K562 (cell line): Measurements from ENCODE around the gene TBC1D16. TPM values are rescaled to one million over a fixed set of nuclear protein-coding genes. Genes with fewer than 3 reads are reported as not detected.

ENCODE experiments used
- ATAC-seq: fragments of 200-7000 bp; cut with Tn5 transposase; 3 replicates; pipeline ENCODE4 v1.9.1; 2020; ENCODE audit warnings: moderate library complexity
- BruUV-seq: library from RNA; stranded (reverse); fragments of 400-500 nt; replicated peaks from 2 replicates; lab custom pipeline; 2021; lab: Mats Ljungman, UMichigan
- CTCF ChIA-PET: fragments of 300-600 bp; formaldehyde crosslinking; extraction: SDS; loops from one replicate; lab custom pipeline; 2021; ENCODE audit warnings: low intra/inter-chr PET ratio; lab: Yijun Ruan, JAX
- POLR2A ChIA-PET: fragments of 300-600, 350-650 bp; sonication (Branson Sonifier 250); formaldehyde crosslinking; extraction: SDS; loops from one replicate; lab custom pipeline; 2021; ENCODE audit warnings: antibody characterized with exemption, inconsistent platforms; lab: Yijun Ruan, JAX
- DNase-seq, 4 experiments: peaks; one replicate each; pipeline versions ENCODE4 v3.0.0 to v3.0.0-alpha.2; 2011 to 2018; ENCODE audit warnings: low spot score in 3 of 4, mixed read lengths in 3 of 4; ENCODE audit errors: extremely low read depth in 1 of 4
- FAIRE-seq: peaks from 2 replicates; lab custom pipeline; 2011; peaks lifted over from hg19 to GRCh38; lab: Jason Lieb, UNC
- H2AFZ ChIP-seq: 2 replicates; pipeline ENCODE4 v1.6.0; 2011; ENCODE audit warnings: low read depth, low read length, control low read depth, inconsistent platforms
- H3K27ac ChIP-seq: fragments of 200-600 bp; 3 replicates; pipeline ENCODE4 v1.8.0; 2011; ENCODE audit warnings: low read depth, mild to moderate bottlenecking, control low read depth, inconsistent platforms, low read length, moderate library complexity, mixed read lengths; ENCODE audit errors: extremely low read depth
- H3K27me3 ChIP-seq, 2 experiments: fragments of 300-600 bp in 1 of 2; 2 replicates in 1 of 2; 3 replicates in 1 of 2; pipeline versions ENCODE4 v1.6.0 to v1.8.0; 2011; ENCODE audit warnings: inconsistent platforms in 2 of 2, low read length in 2 of 2, mild to moderate bottlenecking in 1 of 2, mixed read lengths in 1 of 2, moderate library complexity in 1 of 2; ENCODE audit not compliant: control insufficient read depth in 2 of 2, insufficient read depth in 2 of 2
- H3K36me3 ChIP-seq: fragments of 300-600 bp; 3 replicates; pipeline ENCODE4 v1.8.0; 2011; ENCODE audit warnings: mild to moderate bottlenecking, low read length, inconsistent platforms; ENCODE audit not compliant: control insufficient read depth, insufficient read depth
- H3K4me1 ChIP-seq, 2 experiments: fragments of 200-600 bp in 1 of 2; replicated peaks in 1 of 2; 2 replicates in 1 of 2; 3 replicates in 1 of 2; pipeline versions ENCODE4 v1.5.1 to v1.8.0; 2011; ENCODE audit warnings: inconsistent platforms in 2 of 2, low read length in 2 of 2, mild to moderate bottlenecking in 1 of 2, mixed read lengths in 1 of 2, moderate library complexity in 1 of 2; ENCODE audit not compliant: control insufficient read depth in 2 of 2, insufficient read depth in 2 of 2
- H3K4me2 ChIP-seq: 2 replicates; pipeline ENCODE4 v1.6.1; 2011; ENCODE audit warnings: low read length, control low read depth, inconsistent platforms, mixed read lengths; ENCODE audit not compliant: insufficient read depth
- H3K4me3 ChIP-seq: fragments of 200-600 bp; sonication (generic), shearing (Covaris generic); 2 replicates; pipeline ENCODE4 v1.5.1; 2016; ENCODE audit warnings: control low read depth, inconsistent platforms
- H3K79me2 ChIP-seq: fragments of 200-600 bp; 3 replicates; pipeline ENCODE4 v1.8.0; 2011; ENCODE audit warnings: low read length, inconsistent platforms; ENCODE audit not compliant: control insufficient read depth, insufficient read depth
- H3K9ac ChIP-seq, 2 experiments: 2 replicates each; pipeline versions ENCODE4 v1.6.0 to v1.6.1; 2011; ENCODE audit warnings: low read depth in 2 of 2, low read length in 2 of 2, control low read depth in 1 of 2, inconsistent platforms in 1 of 2, mild to moderate bottlenecking in 1 of 2, mixed read lengths in 1 of 2; ENCODE audit not compliant: insufficient read depth in 1 of 2
- H3K9me1 ChIP-seq: one replicate; pipeline ENCODE4 v1.6.0; 2011; ENCODE audit warnings: inconsistent platforms, mild to moderate bottlenecking, low read length, moderate library complexity; ENCODE audit not compliant: control insufficient read depth, insufficient read depth
- H3K9me3 ChIP-seq: replicated peaks from 2 replicates; pipeline ENCODE4 v1.5.1; 2011; ENCODE audit warnings: low read depth, low read length, inconsistent platforms; ENCODE audit not compliant: control insufficient read depth, insufficient read depth
- H4K20me1 ChIP-seq: replicated peaks from 2 replicates; pipeline ENCODE4 v1.6.1; 2011; ENCODE audit warnings: low read length, inconsistent platforms, mixed read lengths; ENCODE audit not compliant: control insufficient read depth, insufficient read depth
- CHCHD3 ChIP-seq: fragments of 250-450 bp; sonication (Bioruptor Pico); IDR thresholded peaks from 2 replicates; pipeline ENCODE4 v2.1.2; 2022; ENCODE audit warnings: mild to moderate bottlenecking
- ETV5 ChIP-seq: sonication (generic); formaldehyde crosslinking; IDR thresholded peaks from 2 replicates; pipeline ENCODE4 v1.4.0; 2020; ENCODE audit warnings: low read depth, mild to moderate bottlenecking, missing genetic modification reagents
- FOXK1 ChIP-seq: sonication (generic); formaldehyde crosslinking; IDR thresholded peaks from 2 replicates; pipeline ENCODE4 v1.8.0; 2022; ENCODE audit warnings: missing genetic modification reagents, mild to moderate bottlenecking, borderline replicate concordance
- GMEB1 ChIP-seq: fragments of 250-450 bp; sonication (Bioruptor Pico); IDR thresholded peaks from 2 replicates; pipeline ENCODE4 v1.4.0; 2020; ENCODE audit warnings: mild to moderate bottlenecking
- HDAC1 ChIP-seq, 2 experiments: fragments of 450-650 bp; IDR thresholded peaks; 2 replicates each; pipeline ENCODE4 v1.6.1; 2016 to 2017; ENCODE audit warnings: inconsistent platforms in 1 of 2, mild to moderate bottlenecking in 1 of 2, moderate library complexity in 1 of 2
- HDGF ChIP-seq: fragments of 450-650 bp; IDR thresholded peaks from 2 replicates; pipeline ENCODE4 v1.6.1; 2016
- NR2C2 ChIP-seq, 2 experiments: fragments of 200-800 bp in 1 of 2; sonication (Bioruptor generic) in 1 of 2; sonication (generic) in 1 of 2; formaldehyde crosslinking in 1 of 2; IDR thresholded peaks; 2 replicates each; pipeline versions ENCODE4 v1.6.1 to v1.8.0; 2016 to 2022; ENCODE audit warnings: mild to moderate bottlenecking in 1 of 2, missing compliant biosample characterization in 1 of 2, missing genetic modification characterization in 1 of 2, missing genetic modification reagents in 1 of 2
- SMARCC2 ChIP-seq: fragments of 450-650 bp; IDR thresholded peaks from 2 replicates; pipeline ENCODE4 v1.6.1; 2017; ENCODE audit warnings: antibody characterized with exemption, moderate library complexity, mild to moderate bottlenecking, low read depth
- ZKSCAN1 ChIP-seq: fragments of 150-350 bp; IDR thresholded peaks from 2 replicates; pipeline ENCODE4 v1.6.1; 2016; ENCODE audit warnings: low read depth, low read length
- ZNF311 ChIP-seq: fragments of 250-450 bp; sonication (Bioruptor Pico); IDR thresholded peaks from 2 replicates; pipeline ENCODE4 v1.4.0; 2020; ENCODE audit warnings: mild to moderate bottlenecking, moderate library complexity
- ZNF77 ChIP-seq: fragments of 250-450 bp; sonication (Bioruptor Pico); IDR thresholded peaks from 2 replicates; pipeline ENCODE4 v1.5.0; 2020
- WGBS: fragments of 100-300 bp; shearing (Covaris generic); methylation state at CpG from one replicate; pipeline ENCODE4 v1.1.6; 2016; ENCODE audit warnings: low coverage, mixed read lengths; ENCODE audit not compliant: insufficient coverage; ENCODE audit errors: missing lambda C conversion rate; 5-methylcytosine and 5-hydroxymethylcytosine counted together
- in situ Hi-C: fragments of 300-500 bp; cut with MboI; formaldehyde crosslinking; loops from 4 replicates; pipeline ENCODE4 v1.15.0; 2018; ENCODE audit warnings: inconsistent platforms, mixed read lengths
- intact Hi-C: fragments of 100-400 bp; cut with micrococcal nuclease; formaldehyde crosslinking; loops from 2 replicates; pipeline ENCODE4 v1.14.2; 2022
- polyA plus RNA-seq, 8 experiments: library from polyadenylated mRNA; depleted of rRNA in 4 of 8; stranded (reverse) in 5 of 8; unstranded in 3 of 8; fragments of >200 nt; fragmentation: Nextera tagmentation in 2 of 8; fragmentation: Illumina TruSeq in 1 of 8; extraction: Ambion mirVana in 2 of 8; extraction: Trizol in 1 of 8; gene quantifications; 2 replicates each; pipeline versions ENCODE4 v1.2.1 to v1.2.3, GENCODE V29; 2011 to 2014; ENCODE audit warnings: inconsistent platforms in 1 of 8, missing spikeins in 1 of 8
- total RNA-seq, 7 experiments: library from RNA; depleted of rRNA in 6 of 7; stranded (reverse); fragments of >200 nt in 6 of 7; fragmentation: Illumina TruSeq in 2 of 7; extraction: Trizol in 2 of 7; gene quantifications; 2 replicates each; pipeline versions ENCODE4 v1.2.1 to v1.2.3, GENCODE V29; 2011 to 2021; ENCODE audit warnings: low replicate concordance in 1 of 7
- TF ChIP-seq, protein P1 (sequence below): fragments of 450-650 bp; IDR thresholded peaks from 2 replicates; pipeline ENCODE4 v1.6.1; 2016; ENCODE audit warnings: low read depth
- TF ChIP-seq, protein P2 (sequence below): fragments of 450-650 bp; IDR thresholded peaks from 2 replicates; pipeline ENCODE4 v1.6.1; 2016; ENCODE audit warnings: low read depth, mild to moderate bottlenecking, moderate library complexity

The TBC1D16 gene
- total and polyA plus RNA-seq, 9 of the 15 experiments (the other 6 are each of a cell fraction or from before 2014, with no cell fraction given) = 0.01 to 0.20 (median 0.03) TPM; not detected in 1

GRCh38 chr17:79990704-79991103 lies 45.0 kb downstream of the TBC1D16 start:
- H3K36me3 ChIP-seq = no peaks in the 10 kb centered on the region
- H3K4me1 ChIP-seq = peaks cover 16 to 38% of the 10 kb centered on the region in 2 experiments
- WGBS = 16% methylated on average over 17 of the region's 17 CpGs
- no peak overlapping the region for H3K4me2 ChIP-seq
- H3K27ac ChIP-seq = no peak overlapping the region
- no peak for ATAC-seq
- BruUV-seq = no TSS peak
- no peaks in the 10 kb centered on the region for H3K79me2 ChIP-seq
- POLR2A ChIA-PET = interaction anchor here (0.7 kb wide), 1 partner anchor 38 kb away, joined by 3 read pairs; no protein-coding TSS in a partner anchor
- no peak overlapping the region for H3K4me3 ChIP-seq
- H3K9me1 ChIP-seq = no peaks in the 10 kb centered on the region
- no peak overlapping the region for H3K9ac ChIP-seq
- CTCF ChIA-PET = interaction anchor here (0.6 to 0.8 kb wide), 3 partner anchors 200 to 248 kb away, joined by 3 to 5 read pairs (median 3); no protein-coding TSS in a partner anchor
- no peak for DNase-seq
- H3K9me3 ChIP-seq = no peaks in the 10 kb centered on the region
- no peak overlapping the region for H2AFZ ChIP-seq
- no peak for FAIRE-seq
- in situ Hi-C loops = no loop called here
- H3K27me3 ChIP-seq = peaks cover 48 to 75% of the 10 kb centered on the region in 2 experiments
- peaks cover 7% of the 10 kb centered on the region for H4K20me1 ChIP-seq
- intact Hi-C loops = loop anchor here (5.0 kb wide), 1 partner anchor 178 kb away; no protein-coding TSS in a partner anchor
- no peak for TF ChIP-seq ETV5 (CRISPR knock-in tag)
- no peak for TF ChIP-seq ZNF311
- TF ChIP-seq HDAC1 (IDR thresholded peaks at IDR 0.05) = no peak
- no peak for TF ChIP-seq ZNF77 (CRISPR knock-in tag)
- no peak for TF ChIP-seq GMEB1 (CRISPR knock-in tag)
- no peak for TF ChIP-seq NR2C2 (CRISPR knock-in tag; IDR thresholded peaks at IDR 0.05)
- no peak for TF ChIP-seq NR2C2 (tag; IDR thresholded peaks at IDR 0.05)
- no peak for TF ChIP-seq ZKSCAN1
- no peak for TF ChIP-seq HDGF
- TF ChIP-seq FOXK1 (CRISPR knock-in tag) = no peak
- TF ChIP-seq, protein P1, sequence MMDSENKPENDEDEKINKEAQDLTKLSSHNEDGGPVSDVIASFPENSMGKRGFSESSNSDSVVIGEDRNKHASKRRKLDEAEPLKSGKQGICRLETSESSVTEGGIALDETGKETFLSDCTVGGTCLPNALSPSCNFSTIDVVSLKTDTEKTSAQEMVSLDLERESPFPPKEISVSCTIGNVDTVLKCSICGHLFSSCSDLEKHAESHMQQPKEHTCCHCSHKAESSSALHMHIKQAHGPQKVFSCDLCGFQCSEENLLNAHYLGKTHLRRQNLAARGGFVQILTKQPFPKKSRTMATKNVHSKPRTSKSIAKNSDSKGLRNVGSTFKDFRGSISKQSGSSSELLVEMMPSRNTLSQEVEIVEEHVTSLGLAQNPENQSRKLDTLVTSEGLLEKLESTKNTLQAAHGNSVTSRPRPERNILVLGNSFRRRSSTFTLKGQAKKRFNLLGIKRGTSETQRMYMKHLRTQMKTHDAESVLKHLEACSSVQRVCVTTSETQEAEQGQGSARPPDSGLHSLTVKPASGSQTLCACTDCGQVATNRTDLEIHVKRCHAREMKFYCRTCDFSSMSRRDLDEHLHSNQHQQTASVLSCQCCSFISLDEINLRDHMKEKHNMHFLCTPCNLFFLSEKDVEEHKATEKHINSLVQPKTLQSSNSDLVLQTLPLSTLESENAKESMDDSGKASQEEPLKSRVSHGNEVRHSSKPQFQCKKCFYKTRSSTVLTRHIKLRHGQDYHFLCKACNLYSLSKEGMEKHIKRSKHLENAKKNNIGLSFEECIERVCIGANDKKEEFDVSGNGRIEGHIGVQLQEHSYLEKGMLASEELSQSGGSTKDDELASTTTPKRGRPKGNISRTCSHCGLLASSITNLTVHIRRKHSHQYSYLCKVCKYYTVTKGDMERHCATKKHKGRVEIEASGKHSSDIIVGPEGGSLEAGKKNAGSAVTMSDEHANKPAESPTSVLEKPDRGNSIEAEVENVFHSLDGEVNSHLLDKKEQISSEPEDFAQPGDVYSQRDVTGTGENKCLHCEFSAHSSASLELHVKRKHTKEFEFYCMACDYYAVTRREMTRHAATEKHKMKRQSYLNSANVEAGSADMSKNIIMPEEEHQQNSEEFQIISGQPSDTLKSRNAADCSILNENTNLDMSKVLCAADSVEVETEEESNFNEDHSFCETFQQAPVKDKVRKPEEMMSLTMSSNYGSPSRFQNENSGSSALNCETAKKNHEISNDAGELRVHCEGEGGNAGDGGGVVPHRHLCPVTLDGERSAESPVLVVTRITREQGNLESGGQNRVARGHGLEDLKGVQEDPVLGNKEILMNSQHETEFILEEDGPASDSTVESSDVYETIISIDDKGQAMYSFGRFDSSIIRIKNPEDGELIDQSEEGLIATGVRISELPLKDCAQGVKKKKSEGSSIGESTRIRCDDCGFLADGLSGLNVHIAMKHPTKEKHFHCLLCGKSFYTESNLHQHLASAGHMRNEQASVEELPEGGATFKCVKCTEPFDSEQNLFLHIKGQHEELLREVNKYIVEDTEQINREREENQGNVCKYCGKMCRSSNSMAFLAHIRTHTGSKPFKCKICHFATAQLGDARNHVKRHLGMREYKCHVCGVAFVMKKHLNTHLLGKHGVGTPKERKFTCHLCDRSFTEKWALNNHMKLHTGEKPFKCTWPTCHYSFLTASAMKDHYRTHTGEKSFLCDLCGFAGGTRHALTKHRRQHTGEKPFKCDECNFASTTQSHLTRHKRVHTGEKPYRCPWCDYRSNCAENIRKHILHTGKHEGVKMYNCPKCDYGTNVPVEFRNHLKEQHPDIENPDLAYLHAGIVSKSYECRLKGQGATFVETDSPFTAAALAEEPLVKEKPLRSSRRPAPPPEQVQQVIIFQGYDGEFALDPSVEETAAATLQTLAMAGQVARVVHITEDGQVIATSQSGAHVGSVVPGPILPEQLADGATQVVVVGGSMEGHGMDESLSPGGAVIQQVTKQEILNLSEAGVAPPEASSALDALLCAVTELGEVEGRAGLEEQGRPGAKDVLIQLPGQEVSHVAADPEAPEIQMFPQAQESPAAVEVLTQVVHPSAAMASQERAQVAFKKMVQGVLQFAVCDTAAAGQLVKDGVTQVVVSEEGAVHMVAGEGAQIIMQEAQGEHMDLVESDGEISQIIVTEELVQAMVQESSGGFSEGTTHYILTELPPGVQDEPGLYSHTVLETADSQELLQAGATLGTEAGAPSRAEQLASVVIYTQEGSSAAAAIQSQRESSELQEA = no peak
- TF ChIP-seq, protein P2, sequence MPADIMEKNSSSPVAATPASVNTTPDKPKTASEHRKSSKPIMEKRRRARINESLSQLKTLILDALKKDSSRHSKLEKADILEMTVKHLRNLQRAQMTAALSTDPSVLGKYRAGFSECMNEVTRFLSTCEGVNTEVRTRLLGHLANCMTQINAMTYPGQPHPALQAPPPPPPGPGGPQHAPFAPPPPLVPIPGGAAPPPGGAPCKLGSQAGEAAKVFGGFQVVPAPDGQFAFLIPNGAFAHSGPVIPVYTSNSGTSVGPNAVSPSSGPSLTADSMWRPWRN = no peak
- no peak for TF ChIP-seq CHCHD3 (CRISPR knock-in tag)
- no peak for TF ChIP-seq SMARCC2
